Retinal pigment epithelial cell (primary cell): Measurements from ENCODE around the gene USP28.
"Not testable (repeated sequence)": the region's sequence is repeated elsewhere in the genome, so short reads cannot be mapped to it uniquely, and the experiment has no call there.

Source experiments
- DNase-seq: peaks from one replicate; pipeline ENCODE4 v3.0.0-alpha.2; 2010; ENCODE audit warnings: low read depth
- H3K4me3 ChIP-seq: 2 replicates; pipeline ENCODE4 v1.5.1; 2011; ENCODE audit warnings: mild to moderate bottlenecking, low read length, control low read depth, moderate library complexity
- CTCF ChIP-seq: conservative IDR thresholded peaks from 2 replicates; pipeline ENCODE4 v1.5.1; 2011; ENCODE audit warnings: low read depth, low read length, control low read depth, inconsistent platforms

Gene USP28

GRCh38 chr11:113774174-113774503 lies 101.2 kb downstream of the USP28 start:
- H3K4me3 ChIP-seq: peak overlapping the region; percentile 97
- no peak for TF ChIP-seq CTCF
- no peak for DNase-seq

- H3K4me3 ChIP-seq: peak within 1 kb of the TSS; percentile 97
- peak; percentile 80 for TF ChIP-seq CTCF
- DNase-seq: peak; percentile 89
Measured at GRCh38 chr11:113773416-113774173, 101.8 kb downstream of the USP28 start, which contains the start of gene ZW10. ZW10 (minus strand) TSS chr11:113773692; CDS start chr11:113773666, 26 bp downstream.

GRCh38 chr11:113773092-113773415 lies 102.3 kb downstream of the USP28 start:
- TF ChIP-seq CTCF: no peak
- DNase-seq: no peak
- H3K4me3 ChIP-seq: peak overlapping the region; percentile 97

GRCh38 chr11:113771964-113772363 lies 103.4 kb downstream of the USP28 start:
- no peak for TF ChIP-seq CTCF
- no peak for DNase-seq
- H3K4me3 ChIP-seq: no peak overlapping the region

- DNase-seq: no peak
- no peak for TF ChIP-seq CTCF
- no peak overlapping the region for H3K4me3 ChIP-seq
Measured at GRCh38 chr11:113764527-113765219, 110.7 kb downstream of the USP28 start.

- H3K4me3 ChIP-seq, DNase-seq: not testable (repeated sequence)
Measured at GRCh38 chr11:113763040-113763439, 112.3 kb downstream of the USP28 start.

- TF ChIP-seq CTCF: no peak
- no peak for DNase-seq
- no peak overlapping the region for H3K4me3 ChIP-seq
Measured at GRCh38 chr11:113760241-113760640, 115.1 kb downstream of the USP28 start.
